SHP77 (cell line): ENCODE results near the gene DNAJC27.

ENCODE experiments used
- DNase-seq, 2 experiments: peaks; one replicate each; lab custom pipeline; 2025; lab: John Stamatoyannopoulos, UW

Gene DNAJC27

GRCh38 chr2:24925815-24926214 lies 45.9 kb downstream of the DNAJC27 start:
- no peak for DNase-seq

GRCh38 chr2:24924732-24925131 lies 47.0 kb downstream of the DNAJC27 start:
- no peak for DNase-seq

GRCh38 chr2:24924266-24924665 lies 47.5 kb downstream of the DNAJC27 start:
- DNase-seq = no peak

GRCh38 chr2:24923106-24923505 lies 48.6 kb downstream of the DNAJC27 start:
- DNase-seq = no peak

- no peak for DNase-seq
Measured at GRCh38 chr2:24922556-24922955, 49.2 kb downstream of the DNAJC27 start.

GRCh38 chr2:24920809-24921441 lies 50.8 kb downstream of the DNAJC27 start:
- DNase-seq = peak; percentile 40 to 54

GRCh38 chr2:24920098-24920808 lies 51.5 kb downstream of the DNAJC27 start, which contains the start of gene ADCY3:
TSS of gene ADCY3 (minus strand) at chr2:24920237. CDS start at chr2:24918987, 1,250 bp downstream.
- peak in 1 of 2 experiments; percentile 10 for DNase-seq

- peak in 1 of 2 experiments; percentile 17 for DNase-seq
Measured at GRCh38 chr2:24919506-24920097, 52.2 kb downstream of the DNAJC27 start.

- DNase-seq = no peak
Measured at GRCh38 chr2:24919037-24919505, 52.7 kb downstream of the DNAJC27 start.

GRCh38 chr2:24918326-24919036 lies 53.3 kb downstream of the DNAJC27 start:
- no peak for DNase-seq

- DNase-seq = no peak
Measured at GRCh38 chr2:24917731-24918325, 53.9 kb downstream of the DNAJC27 start.

GRCh38 chr2:24917086-24917485 lies 54.7 kb downstream of the DNAJC27 start:
- no peak for DNase-seq

GRCh38 chr2:24915796-24916195 lies 56.0 kb downstream of the DNAJC27 start:
- no peak for DNase-seq

- no peak for DNase-seq
Measured at GRCh38 chr2:24915175-24915574, 56.6 kb downstream of the DNAJC27 start.

- DNase-seq = no peak
Measured at GRCh38 chr2:24914713-24915112, 57.0 kb downstream of the DNAJC27 start.

GRCh38 chr2:24913911-24914310 lies 57.8 kb downstream of the DNAJC27 start:
- no peak for DNase-seq

GRCh38 chr2:24912986-24913385 lies 58.8 kb downstream of the DNAJC27 start:
- DNase-seq = no peak

GRCh38 chr2:24912523-24912922 lies 59.2 kb downstream of the DNAJC27 start:
- DNase-seq = no peak

GRCh38 chr2:24910245-24910644 lies 61.5 kb downstream of the DNAJC27 start:
- no peak for DNase-seq

GRCh38 chr2:24909555-24910177 lies 62.1 kb downstream of the DNAJC27 start:
- DNase-seq = no peak

GRCh38 chr2:24908461-24908901 lies 63.3 kb downstream of the DNAJC27 start:
- DNase-seq = no peak
